GM23338 (cell line): ENCODE results near the gene OR13F1. TPM values are rescaled to one million over a fixed set of nuclear protein-coding genes. Genes with fewer than 3 reads are reported as not detected.
A peak's percentile ranks its signal among the peaks of the same experiment; 100 is the strongest.
"Not testable (repeated sequence)": the region's sequence is repeated elsewhere in the genome, so short reads cannot be mapped to it uniquely, and the experiment has no call there.

Source experiments
- ATAC-seq: fragments of 200-7000 bp; cut with Tn5 transposase; 3 replicates; pipeline ENCODE4 v1.9.1; 2020
- DNase-seq: peaks from one replicate; pipeline ENCODE4 v3.0.0-alpha.2; 2015; ENCODE audit warnings: low spot score
- H2AFZ ChIP-seq: fragments of 200-600 bp; sonication (generic); 2 replicates; pipeline ENCODE4 v1.8.0; 2016; ENCODE audit warnings: antibody characterized with exemption, mild to moderate bottlenecking, moderate library complexity
- H3F3A ChIP-seq: fragments of 200-600 bp; sonication (generic); replicated peaks from 2 replicates; pipeline ENCODE4 v1.8.0; 2017; ENCODE audit warnings: antibody characterized with exemption, mixed run types, low read depth
- H3K27ac ChIP-seq: fragments of 200-600 bp; sonication (generic); 2 replicates; pipeline ENCODE4 v1.6.1; 2016; ENCODE audit warnings: low read depth
- H3K27me3 ChIP-seq: fragments of 200-600 bp; sonication (generic); 2 replicates; pipeline ENCODE4 v1.8.0; 2016; ENCODE audit warnings: mild to moderate bottlenecking, mixed run types, moderate library complexity; ENCODE audit not compliant: insufficient read depth
- H3K36me3 ChIP-seq: fragments of 200-600 bp; sonication (generic); 2 replicates; pipeline ENCODE4 v1.8.0; 2016; ENCODE audit warnings: mild to moderate bottlenecking; ENCODE audit not compliant: insufficient read depth
- H3K4me1 ChIP-seq: fragments of 200-600 bp; sonication (generic); 2 replicates; pipeline ENCODE4 v1.8.0; 2016; ENCODE audit warnings: mild to moderate bottlenecking, moderate library complexity; ENCODE audit not compliant: insufficient read depth
- H3K4me2 ChIP-seq: fragments of 200-600 bp; sonication (generic); 2 replicates; pipeline ENCODE4 v1.7.1; 2017; ENCODE audit warnings: mixed run types
- H3K4me3 ChIP-seq: fragments of 200-600 bp; sonication (generic); 2 replicates; pipeline ENCODE4 v1.6.1; 2016; ENCODE audit warnings: mixed run types
- H3K79me2 ChIP-seq: fragments of 200-600 bp; sonication (generic); replicated peaks from 2 replicates; pipeline ENCODE4 v1.8.0; 2017; ENCODE audit warnings: mild to moderate bottlenecking; ENCODE audit not compliant: insufficient read depth
- H3K9me2 ChIP-seq: fragments of 200-600 bp; sonication (generic); 2 replicates; pipeline ENCODE4 v1.8.0; 2017; ENCODE audit not compliant: insufficient read depth
- H4K20me1 ChIP-seq: fragments of 200-600 bp; sonication (generic); replicated peaks from 2 replicates; pipeline ENCODE4 v1.8.0; 2017; ENCODE audit warnings: mild to moderate bottlenecking; ENCODE audit not compliant: insufficient read depth
- H3K27ac Mint-ChIP-seq: 2 replicates; pipeline ENCODE4 v1.8.0; 2020; ENCODE audit warnings: inconsistent platforms, mild to moderate bottlenecking, moderate library complexity, mixed read lengths
- H3K27me3 Mint-ChIP-seq: 3 replicates; pipeline ENCODE4 v1.8.0; 2022; ENCODE audit warnings: low read depth, mild to moderate bottlenecking, moderate library complexity, mixed read lengths, inconsistent platforms; ENCODE audit not compliant: insufficient read depth, poor library complexity
- H3K36me3 Mint-ChIP-seq: 3 replicates; pipeline ENCODE4 v1.8.0; 2021; ENCODE audit warnings: low read depth, mild to moderate bottlenecking, inconsistent platforms, moderate library complexity, mixed read lengths
- H3K4me1 Mint-ChIP-seq: 3 replicates; pipeline ENCODE4 v1.8.0; 2020; ENCODE audit warnings: mild to moderate bottlenecking, inconsistent platforms, mixed read lengths
- H3K4me3 Mint-ChIP-seq: 3 replicates; pipeline ENCODE4 v1.8.0; 2021; ENCODE audit warnings: moderate library complexity, mild to moderate bottlenecking, inconsistent platforms, mixed read lengths
- H3K9me3 Mint-ChIP-seq: 3 replicates; pipeline ENCODE4 v1.8.0; 2020; ENCODE audit warnings: moderate library complexity, mild to moderate bottlenecking, inconsistent platforms, mixed read lengths
- CREB1 ChIP-seq: fragments of 250-450 bp; sonication (Bioruptor Pico); IDR thresholded peaks from 2 replicates; pipeline ENCODE4 v1.5.0; 2020; ENCODE audit warnings: low read depth, mild to moderate bottlenecking, moderate library complexity
- EZH2phosphoT487 ChIP-seq: fragments of 200-600 bp; sonication (generic); IDR thresholded peaks from one replicate; pipeline ENCODE4 v1.8.1; 2018; ENCODE audit warnings: antibody characterized with exemption; ENCODE audit not compliant: unreplicated experiment
- NANOG ChIP-seq: IDR thresholded peaks from 2 replicates; pipeline ENCODE4 v1.6.1; 2016; ENCODE audit warnings: antibody characterized with exemption, borderline replicate concordance
- POLR2AphosphoS5 ChIP-seq: IDR thresholded peaks from 2 replicates; pipeline ENCODE4 v1.6.1; 2016; ENCODE audit warnings: antibody characterized with exemption, low read depth
- REST ChIP-seq: IDR thresholded peaks from one replicate; pipeline ENCODE4 v1.6.1; 2018; ENCODE audit warnings: antibody characterized with exemption; ENCODE audit not compliant: unreplicated experiment
- STAT1 ChIP-seq: IDR thresholded peaks from one replicate; pipeline ENCODE4 v1.6.1; 2016; ENCODE audit warnings: antibody characterized with exemption; ENCODE audit not compliant: unreplicated experiment
- ZNF331 ChIP-seq: fragments of 250-450 bp; sonication (Bioruptor Pico); IDR thresholded peaks from 2 replicates; pipeline ENCODE4 v1.5.0; 2020; ENCODE audit warnings: low read depth, mild to moderate bottlenecking, moderate library complexity
- ZNF462 ChIP-seq: fragments of 250-450 bp; sonication (Bioruptor Pico); IDR thresholded peaks from 2 replicates; pipeline ENCODE4 v1.5.0; 2020; ENCODE audit warnings: mild to moderate bottlenecking, moderate library complexity
- polyA plus RNA-seq: library from polyadenylated mRNA; unstranded; fragments of >200 nt; fragmentation: Nextera tagmentation; extraction: Ambion mirVana; gene quantifications from 2 replicates; pipeline ENCODE4 v1.2.1, GENCODE V29; 2016
- total RNA-seq: library from RNA; depleted of rRNA; stranded (reverse); fragments of >200 nt; shearing (Covaris generic); gene quantifications from 2 replicates; pipeline ENCODE4 v1.2.3, GENCODE V29; 2014

OR13F1 gene
- total and polyA plus RNA-seq, 2 experiments from 2014 or later, result not detected

GRCh38 chr9:104514901-104515300, 10.8 kb downstream of the OR13F1 start:
- no peaks in the 10 kb centered on the region for H3K36me3 ChIP-seq
- H3K79me2 ChIP-seq, result no peaks in the 10 kb centered on the region
- 0 out of 2 replicates have a peak overlapping the region, but pooled peaks have one; percentile 74 for H2AFZ ChIP-seq
- H4K20me1 ChIP-seq, result no peaks in the 10 kb centered on the region
- no peaks in the 10 kb centered on the region for H3K27me3 ChIP-seq
- no peaks in the 10 kb centered on the region for H3K9me3 Mint-ChIP-seq
- no peaks in the 10 kb centered on the region for H3K4me1 Mint-ChIP-seq
- ATAC-seq (no peak), DNase-seq (no peak)
- H3K4me3 ChIP-seq, result no peak overlapping the region
- H3K27ac ChIP-seq, result no peak overlapping the region
- no peaks in the 10 kb centered on the region for H3K27me3 Mint-ChIP-seq
- H3K4me2 ChIP-seq, result no peak overlapping the region
- no peak for TF ChIP-seq EZH2phosphoT487
- no peak for TF ChIP-seq NANOG
- TF ChIP-seq CREB1 (CRISPR knock-in tag), result no peak
- no peak for TF ChIP-seq POLR2AphosphoS5
- TF ChIP-seq REST, result no peak
- TF ChIP-seq STAT1, result no peak
- no peak for TF ChIP-seq ZNF331 (CRISPR knock-in tag)
- no peak for TF ChIP-seq ZNF462 (CRISPR knock-in tag)
- H3K36me3 Mint-ChIP-seq, result no peaks in the 10 kb centered on the region
- no peaks in the 10 kb centered on the region for H3K4me1 ChIP-seq
- no peaks in the 10 kb centered on the region; the same call in 1 of the 2 replicates for H3K9me2 ChIP-seq
- H3K27ac Mint-ChIP-seq, result no peak overlapping the region
- H3F3A ChIP-seq, result no peaks in the 10 kb centered on the region
- no peak overlapping the region for H3K4me3 Mint-ChIP-seq

- H3K36me3 Mint-ChIP-seq, H3K4me2 ChIP-seq, H3K9me2 ChIP-seq, H4K20me1 ChIP-seq, ATAC-seq, H3K27me3 ChIP-seq, H3K4me1 ChIP-seq, H3K4me3 Mint-ChIP-seq, H3K79me2 ChIP-seq, H3K27ac Mint-ChIP-seq, H3K27me3 Mint-ChIP-seq, H3K4me3 ChIP-seq, H3F3A ChIP-seq, H3K36me3 ChIP-seq, H3K4me1 Mint-ChIP-seq, H3K27ac ChIP-seq: not testable (repeated sequence)
- DNase-seq, result peak; percentile 18
- H3K9me3 Mint-ChIP-seq, result peaks cover 11% of the 10 kb centered on the region
- H2AFZ ChIP-seq, result peak overlapping the region; percentile 84
Measured at GRCh38 chr9:104520241-104520640, 16.2 kb downstream of the OR13F1 start.
